ENCODE measurements around the gene SLC1A7.

The SLC1A7 gene

DNA sequence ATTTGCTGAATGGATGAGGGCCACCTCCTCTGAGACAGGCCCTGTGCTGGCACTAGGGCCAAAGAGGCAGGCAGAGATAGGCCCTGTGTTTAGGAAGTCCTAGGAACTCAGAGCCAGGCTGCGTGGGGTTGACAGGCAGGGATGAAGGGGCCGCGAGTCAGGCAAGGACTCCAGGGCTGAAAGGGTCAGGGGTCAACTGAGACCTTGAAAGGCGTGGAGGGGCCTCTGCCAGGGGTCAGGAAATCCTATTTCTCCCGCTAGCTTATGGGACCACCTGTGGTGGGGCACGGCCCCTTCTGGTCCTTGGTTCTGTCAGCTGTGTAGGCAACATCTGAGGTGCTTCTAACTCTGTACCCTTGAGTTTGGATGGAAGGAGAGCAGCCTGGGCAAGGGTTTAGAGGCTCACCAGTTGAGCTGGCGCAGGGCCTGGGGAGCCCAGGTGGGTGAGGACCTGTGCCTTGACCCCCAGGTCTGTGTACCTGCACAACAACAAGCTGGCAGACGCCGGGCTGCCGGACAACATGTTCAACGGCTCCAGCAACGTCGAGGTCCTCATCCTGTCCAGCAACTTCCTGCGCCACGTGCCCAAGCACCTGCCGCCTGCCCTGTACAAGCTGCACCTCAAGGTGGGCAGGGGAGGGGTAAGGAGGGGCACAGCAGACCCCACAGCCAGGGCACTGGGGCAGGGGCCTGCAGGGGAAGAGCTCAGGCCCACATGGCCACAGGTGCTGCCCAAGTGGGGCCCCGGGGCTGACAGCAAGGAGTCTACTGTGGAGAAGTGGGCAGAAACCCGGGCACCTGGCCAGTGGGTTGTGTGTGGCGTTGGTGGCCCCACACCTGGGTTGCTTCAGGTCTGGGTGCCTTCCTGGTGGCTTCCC, 65.5 kb downstream of the SLC1A7 start:
- DNase-seq = no peak

DNA sequence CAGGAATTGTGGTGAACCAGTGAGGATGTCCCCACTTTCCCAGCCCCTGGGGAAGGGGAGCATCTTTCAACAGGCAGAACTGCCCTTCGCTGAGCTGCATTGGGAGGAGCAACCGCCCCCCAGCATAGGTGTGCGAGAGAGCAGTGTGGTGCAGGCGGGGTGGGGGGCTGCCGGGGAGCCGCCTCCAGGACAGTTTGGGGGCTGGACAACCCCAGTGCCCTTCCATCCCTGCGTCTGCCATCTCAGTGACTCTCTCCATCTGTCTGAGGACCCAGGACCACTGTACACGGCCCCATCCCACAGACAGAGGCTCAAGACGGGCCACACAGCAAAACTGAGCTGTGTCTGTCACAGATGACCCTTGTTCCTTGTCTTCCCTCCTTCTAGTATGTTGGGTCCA, 66.3 kb downstream of the SLC1A7 start:
- no peak for DNase-seq

DNA sequence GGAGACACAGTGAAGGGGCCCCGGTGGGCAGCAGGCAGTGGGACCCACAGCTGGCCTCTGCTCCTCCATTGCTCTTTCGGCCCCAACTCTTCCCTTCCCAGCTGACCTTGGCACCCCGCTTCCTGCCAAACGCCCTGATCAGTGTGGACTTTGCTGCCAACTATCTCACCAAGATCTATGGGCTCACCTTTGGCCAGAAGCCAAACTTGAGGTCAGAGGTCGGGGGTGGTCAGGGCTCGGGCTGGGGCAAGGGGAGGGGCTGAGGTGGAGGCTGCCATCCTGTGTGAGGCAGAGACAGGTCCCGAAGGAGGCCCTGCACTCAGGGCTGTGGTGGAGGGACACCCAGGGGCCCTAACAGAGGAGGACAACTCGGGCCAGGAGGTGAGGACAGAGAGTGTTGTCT, 66.7 kb downstream of the SLC1A7 start:
- no peak for DNase-seq

DNA sequence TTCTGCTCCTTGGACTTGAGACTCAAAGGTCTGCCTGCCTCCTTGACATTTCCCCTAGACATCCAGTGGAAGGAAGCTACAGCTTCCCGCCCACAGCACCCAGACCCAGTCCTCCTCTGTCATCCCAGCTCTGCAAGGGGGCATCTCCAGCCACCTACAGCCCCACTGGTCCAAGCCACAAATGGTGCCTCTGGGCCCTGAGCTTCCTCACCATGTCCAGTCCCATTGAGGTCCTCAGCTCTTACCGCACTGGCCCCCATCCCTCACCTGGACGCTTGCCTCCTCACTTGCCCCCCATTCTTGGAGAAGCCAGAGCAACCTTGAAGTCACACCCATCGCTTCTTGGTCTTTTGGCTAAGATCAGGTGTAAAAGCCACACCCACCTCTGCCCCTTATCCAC, 67.2 kb downstream of the SLC1A7 start:
- no peak for DNase-seq

DNA sequence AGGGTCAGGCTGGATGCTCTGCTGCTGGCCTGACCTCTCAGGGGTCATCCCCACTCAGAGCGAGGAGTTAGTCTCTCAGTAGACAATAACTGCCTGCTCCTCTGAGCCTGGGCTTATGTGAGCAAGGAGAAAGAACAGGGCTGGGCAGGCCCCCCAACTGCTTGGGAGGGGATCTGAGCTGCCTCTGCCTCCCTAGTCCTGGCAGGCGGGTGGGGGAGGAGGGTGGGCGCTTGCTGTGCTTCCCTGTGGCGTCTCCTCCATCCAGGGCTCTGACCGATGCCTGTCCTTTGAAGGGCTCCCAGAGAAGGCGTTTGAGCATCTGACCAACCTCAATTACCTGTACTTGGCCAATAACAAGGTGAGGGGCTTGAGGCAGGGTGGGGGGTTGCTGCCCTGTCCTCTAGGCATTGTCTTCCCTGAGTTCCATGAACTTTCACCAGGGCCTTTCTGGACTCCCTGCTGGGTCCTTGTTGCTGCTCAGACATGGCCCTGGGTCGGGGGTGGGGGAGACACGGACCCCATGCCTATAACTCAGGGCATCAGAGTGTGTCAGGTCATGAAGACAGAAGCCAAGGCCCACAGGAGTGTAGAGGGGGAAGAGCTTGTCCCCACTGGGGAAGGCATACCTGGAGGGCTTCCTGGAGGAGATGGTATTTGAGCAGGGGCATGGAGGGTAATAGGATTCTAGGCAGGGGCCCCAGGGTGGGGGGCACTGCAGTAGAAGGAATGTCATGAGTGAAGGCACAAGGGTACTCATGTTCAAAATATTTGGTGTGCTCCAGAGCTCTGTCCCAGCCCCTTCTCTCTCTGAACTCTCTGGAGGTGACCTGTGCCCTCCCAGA, 67.9 kb downstream of the SLC1A7 start:
- no peak for DNase-seq

DNA sequence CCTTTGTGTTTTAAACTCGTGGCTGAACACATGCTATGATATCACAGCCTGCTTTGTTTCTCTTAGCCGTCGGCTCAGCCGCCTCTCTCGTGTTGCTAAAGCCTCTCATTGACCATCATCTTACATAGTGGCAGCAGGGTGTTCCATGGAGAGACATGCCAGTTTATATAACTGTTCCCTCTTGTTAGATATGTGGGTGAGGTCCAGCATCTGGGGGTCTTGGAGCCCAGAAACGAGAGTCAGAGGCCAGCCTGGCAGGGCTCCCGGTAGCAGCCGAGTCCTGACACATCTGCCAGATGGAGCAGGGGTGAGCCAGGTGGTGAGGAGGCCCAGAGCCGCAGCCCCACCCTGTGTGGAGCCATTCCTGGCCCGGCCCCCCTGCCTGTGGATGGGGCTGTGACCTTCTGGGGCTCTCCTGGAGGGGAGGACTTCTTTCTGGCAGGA, 68.5 kb downstream of the SLC1A7 start:
- peak in 10 of 51 donors; percentile 9 to 42 (median 14) for DNase-seq

DNA sequence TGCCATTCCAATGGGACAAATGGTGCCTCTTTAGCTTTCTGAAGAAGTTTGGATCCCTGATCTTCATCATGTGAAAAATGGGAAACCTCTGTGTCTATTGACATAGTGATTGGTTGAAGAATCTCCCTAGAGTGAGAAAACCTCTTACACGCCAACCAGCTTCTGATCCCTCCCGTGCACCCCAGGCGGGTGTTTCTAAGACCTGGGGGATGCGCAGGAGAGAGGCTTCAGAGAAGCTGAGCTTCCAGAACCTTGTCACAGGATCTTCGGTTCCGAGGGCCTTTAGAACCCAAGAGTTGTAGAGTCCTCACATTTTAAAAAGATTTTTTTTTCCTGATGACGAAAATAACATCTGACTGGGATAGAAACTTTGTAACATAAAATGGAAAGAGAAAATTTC, 69.2 kb downstream of the SLC1A7 start:
- no peak for DNase-seq

DNA sequence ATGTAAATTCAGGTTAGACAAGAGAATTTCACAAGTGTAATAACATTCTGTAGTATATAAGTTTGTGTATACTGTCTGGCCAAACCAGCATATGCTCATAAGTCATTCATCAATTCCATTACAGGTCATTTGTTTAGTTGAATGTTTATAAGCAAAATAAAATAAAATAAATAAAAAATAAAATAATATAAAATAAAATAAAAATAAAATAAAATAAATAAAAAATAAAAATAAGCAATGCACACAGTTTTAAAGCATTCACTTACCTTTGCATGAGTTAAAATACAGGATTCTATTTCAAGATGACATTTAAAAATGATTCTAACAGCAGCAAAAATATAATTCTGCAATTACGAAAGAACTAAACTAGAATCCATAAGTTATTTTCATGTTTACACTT, 70.5 kb downstream of the SLC1A7 start:
- no peak for DNase-seq

DNA sequence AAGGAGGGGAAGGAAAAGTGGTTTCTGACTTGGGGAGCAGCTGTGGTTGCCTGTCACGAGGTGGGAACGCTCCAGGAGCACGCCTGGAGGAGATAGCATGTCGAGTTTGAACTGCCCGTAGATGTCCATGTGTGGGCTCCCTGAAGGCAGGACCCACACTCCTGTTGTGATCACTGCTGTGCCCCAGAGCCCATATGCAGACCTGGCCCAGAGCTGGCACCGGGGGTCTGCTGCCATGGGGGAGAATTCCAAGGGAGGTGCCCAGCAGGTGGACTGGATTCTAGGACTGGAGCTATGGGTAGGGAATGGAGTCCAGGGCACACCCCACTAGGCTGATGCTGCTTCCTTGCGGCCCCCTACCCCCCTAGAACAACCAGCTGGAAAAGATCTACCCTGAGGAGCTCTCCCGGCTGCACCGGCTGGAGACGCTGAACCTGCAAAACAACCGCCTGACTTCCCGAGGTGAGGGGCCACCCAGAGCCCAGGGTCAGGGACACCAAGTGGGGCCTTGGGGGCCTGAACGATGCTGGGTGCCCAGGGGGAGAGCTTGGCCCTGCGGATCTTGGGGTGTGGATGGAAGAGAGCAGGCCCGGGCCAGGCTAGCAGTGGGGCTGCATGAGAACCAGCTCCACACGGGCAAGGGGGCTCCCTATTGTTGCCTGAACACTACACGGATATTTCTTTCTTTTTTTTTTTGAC, 71.1 kb downstream of the SLC1A7 start:
- no peak for DNase-seq

DNA sequence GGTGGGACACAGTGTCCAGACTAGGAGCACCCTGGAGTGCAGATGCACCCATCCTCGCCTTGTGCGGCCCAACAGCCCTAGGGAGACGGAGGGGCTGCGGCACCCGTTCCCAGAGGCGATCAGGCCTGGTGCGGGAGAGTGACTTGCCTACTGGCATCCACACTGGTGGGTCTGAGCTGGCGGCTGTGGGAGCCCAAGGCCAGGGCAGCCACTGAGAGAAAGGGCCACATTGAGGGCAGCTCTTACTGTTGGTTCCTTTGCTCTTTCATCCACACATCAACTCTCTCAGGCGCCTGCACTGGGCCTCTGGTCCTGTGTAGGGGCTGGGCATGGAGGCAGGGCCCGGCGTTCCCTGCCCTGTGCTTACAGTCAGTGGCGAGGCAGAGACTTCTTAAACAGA, 71.8 kb downstream of the SLC1A7 start:
- no peak for DNase-seq

DNA sequence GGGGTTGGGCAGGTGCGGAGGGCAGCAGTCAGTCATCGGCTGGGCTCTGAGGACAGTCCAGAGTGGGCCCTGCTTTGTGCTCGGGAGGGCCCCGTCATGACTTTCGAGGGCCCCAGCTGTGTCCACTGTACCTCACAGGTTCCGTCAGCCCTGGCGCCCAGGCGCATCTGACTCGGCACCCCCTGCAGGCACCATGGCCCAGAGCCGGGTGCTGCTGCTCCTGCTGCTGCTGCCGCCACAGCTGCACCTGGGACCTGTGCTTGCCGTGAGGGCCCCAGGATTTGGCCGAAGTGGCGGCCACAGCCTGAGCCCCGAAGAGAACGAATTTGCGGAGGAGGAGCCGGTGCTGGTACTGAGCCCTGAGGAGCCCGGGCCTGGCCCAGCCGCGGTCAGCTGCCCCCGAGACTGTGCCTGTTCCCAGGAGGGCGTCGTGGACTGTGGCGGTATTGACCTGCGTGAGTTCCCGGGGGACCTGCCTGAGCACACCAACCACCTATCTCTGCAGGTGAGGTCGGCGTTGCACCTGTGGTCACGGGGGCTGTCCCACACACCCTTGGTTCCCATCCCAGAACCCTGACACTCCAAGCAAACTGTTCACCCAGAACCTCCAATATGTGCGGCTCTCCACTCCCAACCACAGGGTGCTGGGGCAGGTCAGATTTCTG, 72.6 kb downstream of the SLC1A7 start:
- DNase-seq = no peak

DNA sequence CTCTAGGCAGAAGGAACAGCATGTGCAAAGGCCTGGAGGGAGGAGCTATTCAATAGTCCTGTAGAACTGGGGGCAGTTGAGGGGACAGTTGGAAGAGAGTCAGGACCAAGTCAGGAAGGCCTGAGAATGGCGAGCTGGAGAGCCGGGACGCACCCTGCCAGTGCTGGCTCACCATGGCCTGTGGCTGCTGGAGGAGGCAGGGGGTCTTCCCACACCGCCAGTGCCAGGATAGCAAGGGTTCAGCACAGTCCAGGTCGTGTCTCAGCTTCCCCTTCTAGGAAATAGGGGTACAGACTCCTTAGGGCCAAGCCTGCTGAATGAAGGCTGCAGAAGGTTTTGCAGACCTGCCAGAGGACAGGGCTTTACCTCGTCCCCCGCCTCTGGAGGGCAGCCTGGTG, 73.2 kb downstream of the SLC1A7 start:
- DNase-seq = no peak

DNA sequence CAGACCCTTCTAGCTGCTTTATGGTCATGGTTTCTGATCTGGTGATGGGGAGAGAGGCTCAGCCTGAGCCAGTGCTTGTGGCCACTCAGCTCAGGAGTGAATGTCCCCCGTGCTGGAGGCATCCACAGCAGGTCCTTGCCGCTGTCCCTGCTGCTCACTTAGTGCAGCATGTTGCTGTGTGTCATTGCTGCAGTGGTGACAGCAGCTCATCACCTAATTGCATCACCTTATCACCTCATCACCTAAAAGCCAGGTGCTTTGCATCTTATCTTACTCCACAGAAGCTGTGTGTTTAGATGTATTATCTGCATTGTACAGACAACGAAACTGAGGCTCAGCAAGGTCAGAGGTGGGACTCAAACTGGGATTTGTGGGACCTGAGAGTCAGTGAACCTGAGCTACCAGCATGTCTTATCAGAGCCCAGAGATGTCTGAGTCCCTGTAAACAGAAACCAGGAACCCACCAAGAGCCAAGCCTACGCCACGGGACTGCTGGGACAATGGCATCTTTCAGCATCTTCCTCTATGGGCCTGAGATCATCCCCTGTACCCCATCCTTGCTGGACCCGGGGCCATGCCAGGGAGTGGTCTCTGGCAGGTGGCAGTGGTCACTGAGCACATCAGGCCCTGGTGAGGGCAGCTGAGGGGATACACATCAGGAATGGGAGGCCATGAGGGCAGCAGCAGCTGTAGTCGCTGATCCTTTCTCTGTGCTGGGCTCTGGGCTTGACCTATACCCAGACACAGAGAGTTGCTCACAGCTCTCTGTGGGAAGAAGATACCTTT, 73.9 kb downstream of the SLC1A7 start:
- DNase-seq = no peak

DNA sequence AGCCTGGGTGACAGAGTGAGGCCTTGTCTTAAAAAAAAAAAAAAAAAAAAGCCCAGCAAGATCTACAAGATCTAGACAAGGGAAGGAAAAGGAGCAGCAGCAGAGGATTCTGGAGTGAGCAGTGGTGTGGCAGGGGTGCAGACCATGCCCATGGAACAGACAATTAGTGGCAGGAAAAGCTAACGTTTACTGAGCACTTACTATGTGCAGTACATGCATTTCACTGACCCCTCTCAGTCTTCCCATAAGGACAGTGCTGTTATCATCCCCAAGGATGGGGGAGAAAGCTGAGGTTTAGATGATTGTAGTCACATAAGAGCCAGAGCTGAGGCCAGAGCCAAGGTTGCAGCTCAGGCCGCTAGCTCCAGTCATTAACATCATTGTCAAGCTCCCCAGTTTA, 74.6 kb downstream of the SLC1A7 start:
- DNase-seq = no peak

DNA sequence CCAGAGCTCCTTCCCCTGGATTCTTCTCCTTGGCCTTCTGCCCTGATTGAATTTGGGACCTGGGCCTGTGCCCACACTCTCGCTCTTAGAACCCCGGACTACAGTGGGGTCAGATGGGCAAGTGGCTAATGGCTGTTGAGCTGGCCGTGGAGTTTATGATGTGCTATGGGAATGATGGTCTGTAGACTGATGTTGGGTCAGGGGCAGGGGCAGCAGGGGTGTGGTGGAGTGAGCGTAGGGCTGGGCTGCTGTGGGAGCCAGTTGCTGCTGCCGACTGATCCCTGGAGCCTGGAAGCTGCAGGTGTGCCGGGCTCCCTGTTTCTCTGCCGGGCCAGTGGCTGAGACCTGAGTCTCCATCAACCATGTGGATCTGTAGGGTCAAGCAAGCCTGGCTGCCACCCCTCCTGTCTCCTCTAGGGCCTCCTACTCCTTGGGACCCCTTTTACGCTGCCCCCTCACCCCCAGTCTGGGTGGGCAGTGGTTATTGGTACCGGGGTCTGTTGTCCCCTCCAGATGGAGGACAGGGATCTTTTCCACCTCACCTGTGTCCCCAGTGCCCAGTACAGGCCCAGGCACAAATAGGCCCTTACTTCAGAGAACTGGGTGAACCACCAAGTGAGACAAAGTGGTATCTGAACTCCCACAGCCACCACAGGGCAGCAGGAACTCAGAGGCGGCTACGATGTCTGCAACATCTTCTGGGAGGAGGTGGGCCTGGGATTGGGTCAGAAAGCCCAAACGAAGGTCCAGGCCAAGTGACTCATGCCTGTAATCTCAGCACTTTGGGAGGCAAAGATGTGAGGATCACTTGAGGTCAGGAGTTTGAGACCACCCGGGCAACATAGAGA, 75.3 kb downstream of the SLC1A7 start:
- no peak for DNase-seq

DNA sequence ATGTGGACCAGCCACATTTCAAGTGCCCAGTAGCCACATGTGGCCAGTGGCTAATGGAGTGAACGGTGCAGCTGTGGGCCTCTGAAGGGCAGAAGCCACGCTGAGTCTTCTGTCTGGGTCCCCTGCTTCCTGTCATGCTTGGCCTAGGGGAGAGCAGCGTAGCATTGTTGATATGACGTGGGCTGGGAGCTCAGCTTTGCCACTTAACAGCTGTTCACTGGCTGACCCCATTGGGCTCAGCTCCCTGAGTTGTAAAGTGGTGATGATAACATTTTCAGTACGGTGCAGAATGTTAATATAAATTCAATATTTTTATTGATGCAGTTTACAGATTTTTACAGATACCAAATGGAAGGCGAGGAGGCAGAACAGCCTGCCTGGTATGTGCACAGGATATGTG, 76.0 kb downstream of the SLC1A7 start:
- DNase-seq = no peak

DNA sequence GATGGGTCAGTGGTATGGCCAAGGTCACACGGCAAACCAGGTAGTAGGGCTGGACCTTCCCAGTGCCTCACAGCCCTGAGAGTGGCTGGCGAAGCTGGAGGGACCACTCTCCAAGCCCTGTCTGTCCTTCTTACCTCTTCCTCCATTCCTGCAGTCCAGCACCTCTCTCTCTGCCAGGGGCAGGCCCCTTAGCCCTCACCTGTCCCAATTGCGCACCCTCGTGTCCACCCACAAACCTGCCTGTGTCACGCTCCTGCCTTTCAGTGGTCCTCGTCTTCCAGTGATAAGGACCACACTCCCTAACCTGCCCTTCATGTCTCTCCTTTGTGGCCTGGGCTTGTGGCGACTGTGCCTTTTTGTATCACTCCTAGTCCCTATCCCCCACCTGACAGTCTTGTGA, 77.0 kb downstream of the SLC1A7 start:
- DNase-seq = no peak

DNA sequence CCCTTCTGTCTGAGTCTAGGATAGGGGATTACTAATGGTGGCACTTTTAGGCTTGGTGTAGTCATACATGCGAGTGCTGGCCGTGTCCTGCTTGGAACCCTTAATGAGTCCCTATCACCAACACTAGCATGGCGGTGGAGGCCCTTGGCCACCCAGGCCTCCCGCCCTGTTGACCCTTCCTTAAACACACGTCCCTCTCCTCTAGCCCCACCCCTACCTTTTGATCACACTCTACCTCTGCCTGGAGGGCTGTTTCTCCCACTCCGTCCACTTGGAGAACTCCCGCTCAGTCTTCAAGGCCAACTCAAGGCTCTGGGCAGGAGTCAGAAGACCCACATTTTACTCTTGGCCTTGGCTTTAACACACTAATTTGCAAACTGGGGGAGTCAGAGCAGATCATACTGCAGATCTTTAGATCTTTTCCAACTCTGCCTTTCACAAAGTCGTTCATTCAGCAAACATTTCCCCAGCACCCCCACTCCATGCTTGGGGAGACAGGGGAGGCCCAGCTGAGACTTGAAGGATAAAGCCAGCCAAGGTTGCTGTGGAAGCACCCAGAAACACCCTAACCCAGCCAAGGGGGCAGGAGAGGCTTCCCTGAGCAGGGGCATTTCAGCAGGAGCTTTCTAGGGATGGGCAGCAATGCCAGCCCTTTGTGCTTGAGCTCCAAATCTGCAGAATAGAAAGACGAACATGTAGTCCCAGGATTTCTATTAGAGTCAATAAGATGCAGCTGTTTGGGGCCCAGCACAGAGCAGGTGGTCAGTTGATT, 78.5 kb downstream of the SLC1A7 start:
- no peak for DNase-seq
